AG09309 (cell line): ENCODE measurements around the gene ZNF433.
A peak's percentile ranks its signal among the peaks of the same experiment; 100 is the strongest.

Source experiments
- DNase-seq: peaks from one replicate; pipeline ENCODE4 v3.0.0-alpha.2; 2010; ENCODE audit warnings: low read depth
- H3K4me3 ChIP-seq: 2 replicates; pipeline ENCODE4 v1.5.1; 2011; ENCODE audit warnings: mild to moderate bottlenecking, low read depth, low read length, moderate library complexity; ENCODE audit not compliant: control insufficient read depth
- TF ChIP-seq, protein P1 (sequence below): IDR thresholded peaks from 2 replicates; pipeline ENCODE4 v1.5.1; 2011; ENCODE audit warnings: mild to moderate bottlenecking, low read depth, low read length, inconsistent platforms; ENCODE audit not compliant: insufficient read depth, control insufficient read depth; ENCODE audit errors: missing control alignments

Gene ZNF433

DNA sequence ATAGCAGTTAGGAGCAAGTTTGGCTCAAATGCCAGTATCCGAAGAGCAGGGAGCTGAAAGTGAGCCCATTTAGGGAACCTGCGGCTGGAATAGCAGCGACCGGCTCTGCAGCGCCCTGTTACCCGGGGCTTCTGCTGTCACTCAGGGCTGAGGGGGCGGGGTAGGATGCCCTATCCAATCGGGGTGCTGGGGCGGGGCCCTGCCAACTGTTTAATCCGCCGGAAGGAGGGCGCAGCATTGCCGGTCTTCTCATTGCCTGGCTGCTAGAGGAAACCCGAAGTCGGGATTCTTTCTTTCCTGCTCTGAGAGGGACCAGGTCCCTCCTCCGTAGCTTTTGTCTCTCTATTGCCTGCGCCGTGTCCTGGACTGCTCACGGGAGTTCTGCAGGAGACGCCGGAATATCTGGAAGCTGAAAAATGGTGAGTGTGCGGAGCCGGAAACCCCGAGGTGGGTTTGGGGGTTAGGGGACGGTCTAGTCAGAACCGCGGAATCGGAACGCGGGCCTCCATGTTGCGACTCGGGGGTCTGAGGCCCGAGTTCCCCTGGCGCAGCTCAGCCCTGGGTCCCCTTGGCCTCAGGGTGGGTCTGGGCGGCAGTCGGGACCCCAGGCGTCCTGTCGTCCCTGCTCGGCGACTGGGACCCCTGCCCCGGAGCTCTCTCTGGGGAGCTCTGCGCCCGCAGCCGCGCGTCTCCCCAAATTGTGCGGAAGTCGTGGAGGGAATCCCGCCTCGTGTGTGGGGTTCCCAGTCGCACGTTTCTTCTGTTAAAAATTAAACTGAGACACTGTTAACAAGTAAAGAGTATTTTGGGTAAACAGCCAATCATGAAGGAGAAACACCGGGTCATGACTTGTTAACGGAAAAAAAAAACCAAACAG is 47.8 kb downstream of the ZNF433 start:
- TF ChIP-seq, protein P1, sequence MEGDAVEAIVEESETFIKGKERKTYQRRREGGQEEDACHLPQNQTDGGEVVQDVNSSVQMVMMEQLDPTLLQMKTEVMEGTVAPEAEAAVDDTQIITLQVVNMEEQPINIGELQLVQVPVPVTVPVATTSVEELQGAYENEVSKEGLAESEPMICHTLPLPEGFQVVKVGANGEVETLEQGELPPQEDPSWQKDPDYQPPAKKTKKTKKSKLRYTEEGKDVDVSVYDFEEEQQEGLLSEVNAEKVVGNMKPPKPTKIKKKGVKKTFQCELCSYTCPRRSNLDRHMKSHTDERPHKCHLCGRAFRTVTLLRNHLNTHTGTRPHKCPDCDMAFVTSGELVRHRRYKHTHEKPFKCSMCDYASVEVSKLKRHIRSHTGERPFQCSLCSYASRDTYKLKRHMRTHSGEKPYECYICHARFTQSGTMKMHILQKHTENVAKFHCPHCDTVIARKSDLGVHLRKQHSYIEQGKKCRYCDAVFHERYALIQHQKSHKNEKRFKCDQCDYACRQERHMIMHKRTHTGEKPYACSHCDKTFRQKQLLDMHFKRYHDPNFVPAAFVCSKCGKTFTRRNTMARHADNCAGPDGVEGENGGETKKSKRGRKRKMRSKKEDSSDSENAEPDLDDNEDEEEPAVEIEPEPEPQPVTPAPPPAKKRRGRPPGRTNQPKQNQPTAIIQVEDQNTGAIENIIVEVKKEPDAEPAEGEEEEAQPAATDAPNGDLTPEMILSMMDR = no peak
- DNase-seq = peak; percentile 61
- peak overlapping the region; percentile 61 for H3K4me3 ChIP-seq

DNA sequence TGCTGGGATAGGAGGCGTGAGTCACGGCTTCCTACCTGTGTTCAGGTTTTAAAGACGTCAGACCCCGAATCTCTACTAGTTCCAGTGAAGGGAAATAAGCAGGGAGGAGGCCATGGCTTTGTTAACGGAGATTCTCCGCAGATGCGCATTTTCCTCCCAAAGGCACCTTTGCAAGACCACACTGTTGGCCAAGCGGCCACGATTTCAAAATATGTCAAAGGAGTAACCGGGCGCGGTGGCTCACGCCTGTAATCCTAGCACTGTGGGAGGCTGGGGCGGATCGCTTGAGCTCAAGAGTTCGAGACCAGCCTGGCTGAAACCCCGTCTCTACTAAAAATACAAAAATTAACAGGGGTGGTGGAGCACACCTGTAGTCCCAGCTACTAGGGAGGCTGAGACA is 48.7 kb downstream of the ZNF433 start:
- no peak overlapping the region for H3K4me3 ChIP-seq
- TF ChIP-seq, protein P1 = no peak
- DNase-seq = no peak

DNA sequence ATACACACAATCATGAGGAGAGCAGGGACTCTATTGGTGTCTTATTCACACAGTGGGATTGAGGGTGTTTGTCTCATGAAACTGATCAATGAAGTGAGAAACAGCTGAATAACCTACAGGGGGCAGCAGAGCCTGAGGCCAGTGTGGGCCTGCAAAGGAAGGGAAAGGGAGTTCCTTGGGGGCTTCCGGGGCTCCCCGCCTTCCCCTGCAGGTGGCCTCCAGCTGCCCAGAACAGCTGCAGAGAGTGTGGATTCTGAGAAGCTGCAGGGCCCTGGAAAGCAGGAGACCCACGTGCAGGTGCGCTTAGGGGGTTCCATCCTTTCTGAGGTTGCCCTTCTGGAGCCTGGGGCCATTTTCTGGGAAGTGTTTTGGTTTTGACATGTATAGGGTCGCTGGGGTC is 50.5 kb downstream of the ZNF433 start:
- DNase-seq = no peak
- H3K4me3 ChIP-seq = no peak overlapping the region
- TF ChIP-seq, protein P1 = peak; percentile 32

DNA sequence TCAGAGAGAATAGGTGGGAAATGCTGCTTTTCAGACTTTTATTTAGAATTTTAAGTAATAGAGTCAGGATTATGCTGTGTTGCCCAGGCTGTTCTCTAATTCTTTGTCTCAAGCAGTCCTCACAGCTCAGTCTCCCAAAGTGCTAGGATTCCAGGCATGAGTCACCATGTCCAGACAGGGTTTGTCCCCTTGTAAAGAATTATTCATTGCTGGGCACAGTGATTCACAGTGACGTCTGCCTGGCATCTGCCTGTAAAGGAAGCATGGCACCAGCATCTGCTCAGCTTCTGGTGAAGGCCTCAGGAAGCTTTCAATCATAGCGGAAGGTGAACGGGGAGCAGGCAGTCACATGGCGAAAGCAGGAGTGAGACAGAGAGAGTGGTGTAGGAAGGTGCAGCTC is 53.0 kb downstream of the ZNF433 start:
- H3K4me3 ChIP-seq = no peak overlapping the region
- DNase-seq = no peak
- TF ChIP-seq, protein P1 = no peak

DNA sequence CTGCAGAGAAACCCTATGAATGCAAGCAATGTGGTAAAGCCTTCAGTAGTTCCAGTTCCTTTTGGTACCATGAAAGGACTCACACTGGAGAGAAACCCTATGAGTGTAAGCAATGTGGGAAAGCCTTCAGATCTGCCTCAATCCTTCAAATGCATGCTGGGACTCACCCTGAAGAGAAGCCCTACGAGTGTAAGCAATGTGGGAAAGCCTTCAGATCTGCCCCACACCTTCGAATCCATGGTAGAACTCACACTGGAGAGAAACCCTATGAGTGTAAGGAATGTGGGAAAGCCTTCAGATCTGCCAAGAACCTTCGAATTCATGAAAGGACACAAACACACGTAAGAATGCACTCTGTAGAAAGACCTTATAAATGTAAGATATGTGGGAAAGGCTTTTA is 56.0 kb downstream of the ZNF433 start:
- DNase-seq = no peak
- TF ChIP-seq, protein P1 = no peak
- H3K4me3 ChIP-seq = no peak overlapping the region

DNA sequence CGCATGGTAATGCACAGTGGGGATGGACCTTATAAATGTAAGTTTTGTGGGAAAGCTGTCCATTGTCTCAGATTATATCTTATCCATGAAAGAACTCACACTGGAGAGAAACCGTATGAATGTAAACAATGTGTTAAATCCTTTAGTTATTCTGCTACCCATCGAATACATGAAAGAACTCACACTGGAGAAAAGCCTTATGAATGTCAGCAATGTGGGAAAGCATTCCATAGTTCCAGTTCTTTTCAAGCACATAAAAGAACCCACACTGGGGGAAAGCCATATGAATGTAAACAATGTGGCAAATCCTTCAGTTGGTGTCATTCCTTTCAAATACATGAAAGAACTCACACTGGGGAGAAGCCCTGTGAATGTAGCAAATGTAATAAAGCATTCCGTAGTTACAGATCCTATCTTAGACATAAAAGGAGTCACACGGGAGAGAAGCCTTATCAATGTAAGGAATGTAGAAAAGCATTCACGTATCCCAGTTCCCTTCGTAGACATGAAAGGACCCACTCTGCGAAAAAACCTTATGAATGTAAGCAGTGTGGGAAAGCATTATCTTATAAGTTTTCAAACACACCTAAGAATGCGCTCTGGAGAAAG is 56.9 kb downstream of the ZNF433 start:
- DNase-seq = no peak
- H3K4me3 ChIP-seq = no peak overlapping the region
- TF ChIP-seq, protein P1 = no peak
